Liver (tissue), 9 donors: ENCODE data around the gene AUP1. TPM values are rescaled to one million over a fixed set of nuclear protein-coding genes. Genes with fewer than 3 reads are reported as not detected.

ENCODE experiments used
- DNase-seq: peaks from one replicate; pipeline ENCODE4 v3.0.0-alpha.2; 2017; ENCODE audit warnings: low spot score
- H3K27ac ChIP-seq, 2 donors: one replicate each; pipeline ENCODE4 v1.7.0; 2013; ENCODE audit warnings: inconsistent platforms in 2 of 2, low read length in 2 of 2, control low read depth in 1 of 2, low read depth in 1 of 2, mild to moderate bottlenecking in 1 of 2
- H3K27me3 ChIP-seq, 4 donors: one replicate each; pipeline versions ENCODE4 v1.6.1 to v1.7.0; 2013; ENCODE audit warnings: low read length in 3 of 4, inconsistent platforms in 1 of 4, mild to moderate bottlenecking in 1 of 4, moderate library complexity in 1 of 4; ENCODE audit not compliant: control insufficient read depth in 4 of 4, insufficient read depth in 4 of 4
- H3K36me3 ChIP-seq, 4 donors: one replicate each; pipeline versions ENCODE4 v1.6.1 to v1.7.0; 2013; ENCODE audit warnings: low read length in 3 of 4, mild to moderate bottlenecking in 3 of 4, low read depth in 1 of 4, moderate library complexity in 1 of 4; ENCODE audit not compliant: control insufficient read depth in 4 of 4, insufficient read depth in 3 of 4
- H3K4me1 ChIP-seq, 4 donors: one replicate each; pipeline versions ENCODE4 v1.6.1 to v1.7.0; 2013; ENCODE audit warnings: low read length in 3 of 4, mild to moderate bottlenecking in 3 of 4, moderate library complexity in 1 of 4; ENCODE audit not compliant: control insufficient read depth in 4 of 4, insufficient read depth in 4 of 4
- H3K4me3 ChIP-seq, 3 donors: one replicate each; pipeline versions ENCODE4 v1.6.1 to v1.7.0; 2013; ENCODE audit warnings: low read length in 3 of 3, control low read depth in 1 of 3, low read depth in 1 of 3, mild to moderate bottlenecking in 1 of 3
- H3K9ac ChIP-seq, 2 donors: one replicate each; pipeline ENCODE4 v1.7.0; 2013; ENCODE audit warnings: low read length in 2 of 2, mild to moderate bottlenecking in 2 of 2, moderate library complexity in 2 of 2, control low read depth in 1 of 2, low read depth in 1 of 2
- H3K9me3 ChIP-seq, 4 donors: one replicate each; pipeline versions ENCODE4 v1.6.1 to v1.7.0; 2013; ENCODE audit warnings: low read length in 3 of 4; ENCODE audit not compliant: control insufficient read depth in 4 of 4
- EGR1 ChIP-seq, 2 donors: IDR thresholded peaks; 2 replicates each; pipeline ENCODE4 v1.6.1; 2016 to 2018; ENCODE audit warnings: antibody characterized with exemption in 2 of 2, low read depth in 2 of 2
- FOXA1 ChIP-seq: IDR thresholded peaks from 2 replicates; pipeline ENCODE4 v1.6.1; 2016; ENCODE audit warnings: antibody characterized with exemption
- FOXA2 ChIP-seq: IDR thresholded peaks from 2 replicates; pipeline ENCODE4 v1.6.1; 2016; ENCODE audit warnings: antibody characterized with exemption
- GABPA ChIP-seq, 2 donors: IDR thresholded peaks in 1 of 2; conservative IDR thresholded peaks in 1 of 2; 2 replicates each; pipeline ENCODE4 v1.6.1; 2016; ENCODE audit warnings: antibody characterized with exemption in 2 of 2, mild to moderate bottlenecking in 1 of 2, moderate library complexity in 1 of 2
- HNF4A ChIP-seq, 2 donors: conservative IDR thresholded peaks; 2 replicates each; pipeline ENCODE4 v1.6.1; 2016; ENCODE audit warnings: antibody characterized with exemption in 2 of 2, mild to moderate bottlenecking in 2 of 2
- HNF4G ChIP-seq: IDR thresholded peaks from 2 replicates; pipeline ENCODE4 v1.6.1; 2016; ENCODE audit warnings: antibody characterized with exemption
- JUND ChIP-seq, 2 donors: IDR thresholded peaks; 2 replicates each; pipeline ENCODE4 v1.6.1; 2016; ENCODE audit warnings: antibody characterized with exemption in 2 of 2
- NR2F2 ChIP-seq: IDR thresholded peaks from 2 replicates; pipeline ENCODE4 v1.6.1; 2016; ENCODE audit warnings: antibody characterized with exemption
- RAD21 ChIP-seq, 2 donors: IDR thresholded peaks; 2 replicates each; pipeline ENCODE4 v1.6.1; 2016; ENCODE audit warnings: antibody characterized with exemption in 2 of 2, mild to moderate bottlenecking in 2 of 2
- RXRA ChIP-seq, 2 donors: IDR thresholded peaks; 2 replicates each; pipeline ENCODE4 v1.6.1; 2017 to 2018; ENCODE audit warnings: antibody characterized with exemption in 2 of 2, mild to moderate bottlenecking in 1 of 2
- SP1 ChIP-seq: IDR thresholded peaks from 2 replicates; pipeline ENCODE4 v1.6.1; 2018; ENCODE audit warnings: antibody characterized with exemption, mild to moderate bottlenecking
- TAF1 ChIP-seq: conservative IDR thresholded peaks from 2 replicates; pipeline ENCODE4 v1.6.1; 2016; ENCODE audit warnings: antibody characterized with exemption, mild to moderate bottlenecking
- YY1 ChIP-seq: IDR thresholded peaks from 2 replicates; pipeline ENCODE4 v1.6.1; 2016; ENCODE audit warnings: antibody characterized with exemption, mild to moderate bottlenecking
- WGBS: extraction: QIAGEN DNeasy Blood & Tissue Kit; methylation state at CpG from one replicate; pipeline ENCODE4 v1.1.7; 2013; 5-methylcytosine and 5-hydroxymethylcytosine counted together
- polyA plus RNA-seq, 2 donors: library from polyadenylated mRNA; stranded (reverse) in 1 of 2; unstranded in 1 of 2; fragments of 200-250 nt in 1 of 2; fragments of >200 nt in 1 of 2; fragmentation: Nextera tagmentation in 1 of 2; extraction: Ambion mirVana in 1 of 2; gene quantifications; one replicate each; pipeline versions ENCODE4 v1.2.1 to v1.2.3, GENCODE V29; 2013 to 2015
- total RNA-seq, 2 donors: library from RNA; depleted of rRNA; stranded (reverse); fragments of >200 nt; gene quantifications; one replicate each; pipeline ENCODE4 v1.2.3, GENCODE V29; 2014
- TF ChIP-seq, protein P1 (sequence below): IDR thresholded peaks from 2 replicates; pipeline ENCODE4 v1.6.1; 2016; ENCODE audit warnings: antibody characterized with exemption
- TF ChIP-seq, protein P2 (sequence below): fragments of 150-350 bp; IDR thresholded peaks from 2 replicates; pipeline ENCODE4 v1.5.1; 2017; ENCODE audit warnings: improper control_type of control experiment, low read depth, low read length; ENCODE audit not compliant: missing input control
- TF ChIP-seq, protein P3 (sequence below): IDR thresholded peaks from 2 replicates; pipeline ENCODE4 v1.6.1; 2016; ENCODE audit warnings: antibody characterized with exemption
- TF ChIP-seq, protein P4 (sequence below): IDR thresholded peaks from 2 replicates; pipeline ENCODE4 v1.6.1; 2016; ENCODE audit warnings: antibody characterized with exemption, mild to moderate bottlenecking
- TF ChIP-seq, protein P5 (sequence below): IDR thresholded peaks from 2 replicates; pipeline ENCODE4 v1.6.1; 2016; ENCODE audit warnings: antibody characterized with exemption
- donor health status: healthy.
- donor health status: healthy.
- donor health status: healthy.
- donor health status: healthy.
- donor health status: healthy.

The AUP1 gene, protein sequence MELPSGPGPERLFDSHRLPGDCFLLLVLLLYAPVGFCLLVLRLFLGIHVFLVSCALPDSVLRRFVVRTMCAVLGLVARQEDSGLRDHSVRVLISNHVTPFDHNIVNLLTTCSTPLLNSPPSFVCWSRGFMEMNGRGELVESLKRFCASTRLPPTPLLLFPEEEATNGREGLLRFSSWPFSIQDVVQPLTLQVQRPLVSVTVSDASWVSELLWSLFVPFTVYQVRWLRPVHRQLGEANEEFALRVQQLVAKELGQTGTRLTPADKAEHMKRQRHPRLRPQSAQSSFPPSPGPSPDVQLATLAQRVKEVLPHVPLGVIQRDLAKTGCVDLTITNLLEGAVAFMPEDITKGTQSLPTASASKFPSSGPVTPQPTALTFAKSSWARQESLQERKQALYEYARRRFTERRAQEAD
- total RNA-seq (100 to 1,000 TPM in 1 of 2 donors, 10 to 100 TPM in 1; 62.6 to 126 TPM), polyA plus RNA-seq (100 to 1,000 TPM in 1 of 2 donors, 10 to 100 TPM in 1; 96.4 to 122 TPM)

DNA sequence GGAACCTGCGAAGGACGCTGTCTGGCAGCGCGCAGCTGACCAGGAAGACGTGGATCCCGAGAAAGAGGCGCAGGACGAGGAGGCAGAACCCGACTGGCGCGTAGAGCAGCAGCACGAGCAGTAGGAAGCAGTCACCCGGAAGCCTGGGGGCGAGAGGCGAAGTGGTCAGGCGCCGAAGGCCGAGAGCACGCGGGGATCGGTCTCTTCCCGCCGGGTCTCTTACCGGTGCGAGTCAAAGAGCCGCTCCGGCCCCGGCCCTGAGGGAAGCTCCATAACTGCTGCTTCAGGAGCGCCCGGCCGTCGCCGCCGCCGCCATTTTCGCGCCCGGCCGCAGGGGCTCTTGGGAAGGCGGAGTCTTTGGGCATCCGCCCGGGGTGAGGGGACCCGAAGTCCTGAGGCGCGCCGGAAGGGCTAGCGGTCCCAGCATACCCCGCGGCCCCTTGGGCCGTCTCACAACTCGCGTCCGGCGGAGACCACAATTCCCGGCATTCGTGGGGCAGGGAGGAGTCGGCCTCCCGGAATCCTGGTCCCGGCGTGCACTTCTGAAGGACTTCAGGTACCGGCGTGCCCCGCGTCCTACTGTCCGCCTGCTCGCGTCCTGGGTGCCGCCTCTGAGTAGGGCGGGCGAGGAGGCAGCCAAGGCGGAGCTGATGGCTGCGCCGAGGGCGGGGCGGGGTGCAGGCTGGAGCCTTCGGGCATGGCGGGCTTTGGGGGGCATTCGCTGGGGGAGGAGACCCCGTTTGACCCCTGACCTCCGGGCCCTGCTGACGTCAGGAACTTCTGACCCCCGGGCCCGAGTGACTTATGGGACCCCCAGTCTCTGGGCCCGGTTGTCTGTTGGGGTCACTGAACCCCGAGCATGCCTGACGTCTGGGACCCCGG is at the start of gene AUP1, which contains the start of gene HTRA2:
AUP1 (minus strand) TSS at position 350 of the 882 bp plus-strand sequence; CDS start at position 273, 77 bp downstream.
HTRA2 (plus strand) TSS at position 577 of the 882 bp plus-strand sequence; CDS start at position 651, 74 bp downstream.
- peak; percentile 99 for TF ChIP-seq YY1
- peak; percentile 73 for TF ChIP-seq NR2F2
- no peak for TF ChIP-seq FOXA2
- peak; percentile 67 to 68 for TF ChIP-seq RAD21 (IDR thresholded peaks at IDR 0.05)
- TF ChIP-seq EGR1 (IDR thresholded peaks at IDR 0.05; ENCODE audit: low read depth in 2 of 2) = peak; percentile 49 to 65
- TF ChIP-seq SP1 = peak; percentile 94
- TF ChIP-seq FOXA1 = peak; percentile 76
- TF ChIP-seq, protein P1, sequence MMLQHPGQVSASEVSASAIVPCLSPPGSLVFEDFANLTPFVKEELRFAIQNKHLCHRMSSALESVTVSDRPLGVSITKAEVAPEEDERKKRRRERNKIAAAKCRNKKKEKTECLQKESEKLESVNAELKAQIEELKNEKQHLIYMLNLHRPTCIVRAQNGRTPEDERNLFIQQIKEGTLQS = no peak
- TF ChIP-seq HNF4A (conservative IDR thresholded peaks at IDR 0.05) = peak; percentile 69 to 82
- TF ChIP-seq, protein P2, sequence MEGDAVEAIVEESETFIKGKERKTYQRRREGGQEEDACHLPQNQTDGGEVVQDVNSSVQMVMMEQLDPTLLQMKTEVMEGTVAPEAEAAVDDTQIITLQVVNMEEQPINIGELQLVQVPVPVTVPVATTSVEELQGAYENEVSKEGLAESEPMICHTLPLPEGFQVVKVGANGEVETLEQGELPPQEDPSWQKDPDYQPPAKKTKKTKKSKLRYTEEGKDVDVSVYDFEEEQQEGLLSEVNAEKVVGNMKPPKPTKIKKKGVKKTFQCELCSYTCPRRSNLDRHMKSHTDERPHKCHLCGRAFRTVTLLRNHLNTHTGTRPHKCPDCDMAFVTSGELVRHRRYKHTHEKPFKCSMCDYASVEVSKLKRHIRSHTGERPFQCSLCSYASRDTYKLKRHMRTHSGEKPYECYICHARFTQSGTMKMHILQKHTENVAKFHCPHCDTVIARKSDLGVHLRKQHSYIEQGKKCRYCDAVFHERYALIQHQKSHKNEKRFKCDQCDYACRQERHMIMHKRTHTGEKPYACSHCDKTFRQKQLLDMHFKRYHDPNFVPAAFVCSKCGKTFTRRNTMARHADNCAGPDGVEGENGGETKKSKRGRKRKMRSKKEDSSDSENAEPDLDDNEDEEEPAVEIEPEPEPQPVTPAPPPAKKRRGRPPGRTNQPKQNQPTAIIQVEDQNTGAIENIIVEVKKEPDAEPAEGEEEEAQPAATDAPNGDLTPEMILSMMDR = no peak
- peak; percentile 46 for TF ChIP-seq TAF1
- TF ChIP-seq RXRA (IDR thresholded peaks at IDR 0.05) = peak; percentile 72 to 87
- TF ChIP-seq, protein P3, sequence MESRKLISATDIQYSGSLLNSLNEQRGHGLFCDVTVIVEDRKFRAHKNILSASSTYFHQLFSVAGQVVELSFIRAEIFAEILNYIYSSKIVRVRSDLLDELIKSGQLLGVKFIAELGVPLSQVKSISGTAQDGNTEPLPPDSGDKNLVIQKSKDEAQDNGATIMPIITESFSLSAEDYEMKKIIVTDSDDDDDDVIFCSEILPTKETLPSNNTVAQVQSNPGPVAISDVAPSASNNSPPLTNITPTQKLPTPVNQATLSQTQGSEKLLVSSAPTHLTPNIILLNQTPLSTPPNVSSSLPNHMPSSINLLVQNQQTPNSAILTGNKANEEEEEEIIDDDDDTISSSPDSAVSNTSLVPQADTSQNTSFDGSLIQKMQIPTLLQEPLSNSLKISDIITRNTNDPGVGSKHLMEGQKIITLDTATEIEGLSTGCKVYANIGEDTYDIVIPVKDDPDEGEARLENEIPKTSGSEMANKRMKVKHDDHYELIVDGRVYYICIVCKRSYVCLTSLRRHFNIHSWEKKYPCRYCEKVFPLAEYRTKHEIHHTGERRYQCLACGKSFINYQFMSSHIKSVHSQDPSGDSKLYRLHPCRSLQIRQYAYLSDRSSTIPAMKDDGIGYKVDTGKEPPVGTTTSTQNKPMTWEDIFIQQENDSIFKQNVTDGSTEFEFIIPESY = peak; percentile 97
- TF ChIP-seq, protein P4, sequence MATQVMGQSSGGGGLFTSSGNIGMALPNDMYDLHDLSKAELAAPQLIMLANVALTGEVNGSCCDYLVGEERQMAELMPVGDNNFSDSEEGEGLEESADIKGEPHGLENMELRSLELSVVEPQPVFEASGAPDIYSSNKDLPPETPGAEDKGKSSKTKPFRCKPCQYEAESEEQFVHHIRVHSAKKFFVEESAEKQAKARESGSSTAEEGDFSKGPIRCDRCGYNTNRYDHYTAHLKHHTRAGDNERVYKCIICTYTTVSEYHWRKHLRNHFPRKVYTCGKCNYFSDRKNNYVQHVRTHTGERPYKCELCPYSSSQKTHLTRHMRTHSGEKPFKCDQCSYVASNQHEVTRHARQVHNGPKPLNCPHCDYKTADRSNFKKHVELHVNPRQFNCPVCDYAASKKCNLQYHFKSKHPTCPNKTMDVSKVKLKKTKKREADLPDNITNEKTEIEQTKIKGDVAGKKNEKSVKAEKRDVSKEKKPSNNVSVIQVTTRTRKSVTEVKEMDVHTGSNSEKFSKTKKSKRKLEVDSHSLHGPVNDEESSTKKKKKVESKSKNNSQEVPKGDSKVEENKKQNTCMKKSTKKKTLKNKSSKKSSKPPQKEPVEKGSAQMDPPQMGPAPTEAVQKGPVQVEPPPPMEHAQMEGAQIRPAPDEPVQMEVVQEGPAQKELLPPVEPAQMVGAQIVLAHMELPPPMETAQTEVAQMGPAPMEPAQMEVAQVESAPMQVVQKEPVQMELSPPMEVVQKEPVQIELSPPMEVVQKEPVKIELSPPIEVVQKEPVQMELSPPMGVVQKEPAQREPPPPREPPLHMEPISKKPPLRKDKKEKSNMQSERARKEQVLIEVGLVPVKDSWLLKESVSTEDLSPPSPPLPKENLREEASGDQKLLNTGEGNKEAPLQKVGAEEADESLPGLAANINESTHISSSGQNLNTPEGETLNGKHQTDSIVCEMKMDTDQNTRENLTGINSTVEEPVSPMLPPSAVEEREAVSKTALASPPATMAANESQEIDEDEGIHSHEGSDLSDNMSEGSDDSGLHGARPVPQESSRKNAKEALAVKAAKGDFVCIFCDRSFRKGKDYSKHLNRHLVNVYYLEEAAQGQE = peak; percentile 87
- peak; percentile 67 to 96 for TF ChIP-seq GABPA (IDR thresholded peaks at IDR 0.05 in 1 of 2, conservative IDR thresholded peaks at IDR 0.05 in 1 of 2)
- TF ChIP-seq HNF4G = no peak
- TF ChIP-seq JUND (IDR thresholded peaks at IDR 0.05) = peak; percentile 62 to 72
- TF ChIP-seq, protein P5, sequence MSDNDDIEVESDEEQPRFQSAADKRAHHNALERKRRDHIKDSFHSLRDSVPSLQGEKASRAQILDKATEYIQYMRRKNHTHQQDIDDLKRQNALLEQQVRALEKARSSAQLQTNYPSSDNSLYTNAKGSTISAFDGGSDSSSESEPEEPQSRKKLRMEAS = peak; percentile 93
- Histone ChIP-seq H3K27ac (peak within 1 kb of the TSS; percentile 80 to 85), H3K36me3 (peaks cover 9 to 26% (median 17%) of the 10 kb centered on the region in 4 donors), H3K9ac (peak within 1 kb of the TSS; percentile 74 to 86), H3K9me3 (no peaks in the 10 kb centered on the region), H3K4me3 (peak within 1 kb of the TSS; percentile 67 to 100 (median 97)), H3K4me1 (peaks cover 8 to 26% (median 19%) of the 10 kb centered on the region in 4 donors), H3K27me3 (no peaks in the 10 kb centered on the region)
- peak; percentile 95 for DNase-seq
- WGBS = under 1% methylated on average over 87 of the region's 87 CpGs
